ENCODE data around the gene ZIC5. TPM values are rescaled to one million over a fixed set of nuclear protein-coding genes. Genes with fewer than 3 reads are reported as not detected.
A peak's percentile ranks its signal among the peaks of the same experiment; 100 is the strongest.

Gene ZIC5
- total RNA-seq, 2 donors from 2014 or later: 0.09 to 0.45 TPM

DNA sequence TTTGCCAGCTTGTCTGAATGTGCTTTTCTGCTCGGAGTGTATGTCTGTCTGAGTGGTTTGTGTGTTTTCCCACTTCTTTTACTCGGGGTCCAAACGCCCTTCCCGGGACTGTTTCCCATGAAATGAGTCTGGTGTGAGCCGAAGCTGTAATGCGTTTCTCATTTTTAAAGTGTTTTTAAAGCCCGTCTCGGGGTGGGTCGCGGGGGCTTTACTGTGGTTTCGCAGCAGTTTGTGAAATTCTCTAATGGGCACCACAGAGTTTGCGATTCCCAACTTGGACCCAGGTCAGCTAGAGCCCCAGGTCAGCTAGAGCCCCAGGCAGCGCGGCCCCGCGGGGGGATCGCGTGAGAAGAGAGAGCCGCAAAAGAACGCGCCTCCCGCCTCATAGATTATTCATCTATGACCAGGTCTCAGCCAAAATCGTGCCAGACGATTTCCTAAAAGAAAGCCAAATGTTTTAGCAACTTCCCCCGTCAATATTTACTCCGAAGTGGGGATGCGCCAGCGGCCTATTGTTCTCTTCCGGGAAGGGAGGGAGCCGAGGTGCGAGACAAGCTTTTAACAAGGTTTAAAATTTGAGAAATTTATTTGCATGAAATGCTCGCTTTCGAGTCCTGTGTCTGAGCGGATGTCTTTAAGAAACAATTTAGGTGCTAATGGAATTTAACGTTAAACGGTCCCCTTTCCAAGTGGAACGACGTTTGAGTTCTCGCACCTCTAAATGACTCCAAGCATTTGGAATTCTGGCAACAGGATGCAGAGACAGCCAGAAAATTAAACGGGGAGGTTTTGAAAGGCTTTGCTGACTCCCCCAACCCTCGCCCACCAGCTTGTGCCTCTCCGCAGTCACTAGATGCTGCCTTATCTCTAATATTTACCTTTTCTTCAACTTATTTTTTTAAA is 12.2 kb upstream of the ZIC5 start:
- whole genome bisulfite sequencing: 8% methylated on average over 42 of the region's 42 CpGs
- Histone ChIP-seq H3K4me1 (replicated peaks) (peaks cover 11% of the 10 kb centered on the region), H3K27ac (no peak overlapping the region), H3K27me3 (replicated peaks; ENCODE audit: insufficient read depth) (peaks cover 63% of the 10 kb centered on the region), H3K36me3 (no peaks in the 10 kb centered on the region), H3K9me3 (no peaks in the 10 kb centered on the region), H3K4me3 (no peak overlapping the region)
- DNase-seq (ENCODE audit: low spot score): no peak
- no peak for TF ChIP-seq POLR2AphosphoS5 (IDR thresholded peaks at IDR 0.05)
- TF ChIP-seq POLR2A (IDR thresholded peaks at IDR 0.05): no peak
- TF ChIP-seq, protein P1, sequence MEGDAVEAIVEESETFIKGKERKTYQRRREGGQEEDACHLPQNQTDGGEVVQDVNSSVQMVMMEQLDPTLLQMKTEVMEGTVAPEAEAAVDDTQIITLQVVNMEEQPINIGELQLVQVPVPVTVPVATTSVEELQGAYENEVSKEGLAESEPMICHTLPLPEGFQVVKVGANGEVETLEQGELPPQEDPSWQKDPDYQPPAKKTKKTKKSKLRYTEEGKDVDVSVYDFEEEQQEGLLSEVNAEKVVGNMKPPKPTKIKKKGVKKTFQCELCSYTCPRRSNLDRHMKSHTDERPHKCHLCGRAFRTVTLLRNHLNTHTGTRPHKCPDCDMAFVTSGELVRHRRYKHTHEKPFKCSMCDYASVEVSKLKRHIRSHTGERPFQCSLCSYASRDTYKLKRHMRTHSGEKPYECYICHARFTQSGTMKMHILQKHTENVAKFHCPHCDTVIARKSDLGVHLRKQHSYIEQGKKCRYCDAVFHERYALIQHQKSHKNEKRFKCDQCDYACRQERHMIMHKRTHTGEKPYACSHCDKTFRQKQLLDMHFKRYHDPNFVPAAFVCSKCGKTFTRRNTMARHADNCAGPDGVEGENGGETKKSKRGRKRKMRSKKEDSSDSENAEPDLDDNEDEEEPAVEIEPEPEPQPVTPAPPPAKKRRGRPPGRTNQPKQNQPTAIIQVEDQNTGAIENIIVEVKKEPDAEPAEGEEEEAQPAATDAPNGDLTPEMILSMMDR (IDR thresholded peaks at IDR 0.05): no peak
- intact Hi-C loops (cut with DNase I): no loop called here

GRCh38 chr13:99982731-99983498 is 11.3 kb upstream of the ZIC5 start:
- WGBS: 8% methylated on average over 47 of the region's 48 CpGs
- Histone ChIP-seq H3K27ac (no peak overlapping the region), H3K27me3 (replicated peaks; ENCODE audit: insufficient read depth) (peaks cover 63% of the 10 kb centered on the region), H3K9me3 (no peaks in the 10 kb centered on the region), H3K4me1 (replicated peaks) (peaks cover 11% of the 10 kb centered on the region), H3K4me3 (no peak overlapping the region), H3K36me3 (no peaks in the 10 kb centered on the region)
- TF ChIP-seq, protein P1 (IDR thresholded peaks at IDR 0.05): no peak
- no peak for TF ChIP-seq POLR2AphosphoS5 (IDR thresholded peaks at IDR 0.05)
- TF ChIP-seq POLR2A (IDR thresholded peaks at IDR 0.05): no peak
- intact Hi-C loops (cut with DNase I): no loop called here
- DNase-seq (ENCODE audit: low spot score): no peak

DNA sequence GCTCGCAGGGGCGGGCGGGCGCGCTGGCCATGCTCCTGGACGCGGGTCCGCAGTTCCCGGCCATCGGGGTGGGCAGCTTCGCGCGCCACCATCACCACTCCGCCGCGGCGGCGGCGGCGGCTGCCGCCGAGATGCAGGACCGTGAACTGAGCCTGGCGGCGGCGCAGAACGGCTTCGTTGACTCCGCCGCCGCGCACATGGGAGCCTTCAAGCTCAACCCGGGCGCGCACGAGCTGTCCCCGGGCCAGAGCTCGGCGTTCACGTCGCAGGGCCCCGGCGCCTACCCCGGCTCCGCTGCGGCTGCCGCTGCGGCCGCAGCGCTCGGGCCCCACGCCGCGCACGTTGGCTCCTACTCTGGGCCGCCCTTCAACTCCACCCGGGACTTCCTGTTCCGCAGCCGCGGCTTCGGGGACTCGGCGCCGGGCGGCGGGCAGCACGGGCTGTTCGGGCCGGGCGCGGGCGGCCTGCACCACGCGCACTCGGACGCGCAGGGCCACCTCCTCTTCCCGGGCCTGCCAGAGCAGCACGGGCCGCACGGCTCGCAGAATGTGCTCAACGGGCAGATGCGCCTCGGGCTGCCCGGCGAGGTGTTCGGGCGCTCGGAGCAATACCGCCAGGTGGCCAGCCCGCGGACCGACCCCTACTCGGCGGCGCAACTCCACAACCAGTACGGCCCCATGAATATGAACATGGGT is 10.6 kb upstream of the ZIC5 start:
- Histone ChIP-seq H3K4me3 (peak overlapping the region; percentile 22 to 45), H3K27me3 (replicated peaks; ENCODE audit: insufficient read depth) (peaks cover 59% of the 10 kb centered on the region), H3K4me1 (replicated peaks) (peaks cover 11% of the 10 kb centered on the region), H3K36me3 (no peaks in the 10 kb centered on the region), H3K9me3 (no peaks in the 10 kb centered on the region), H3K27ac (no peak overlapping the region)
- intact Hi-C loops (cut with DNase I): no loop called here
- 1% methylated on average over 44 of the region's 98 CpGs for WGBS
- TF ChIP-seq, protein P1 (IDR thresholded peaks at IDR 0.05): no peak
- TF ChIP-seq POLR2AphosphoS5 (IDR thresholded peaks at IDR 0.05) (no peak), POLR2A (IDR thresholded peaks at IDR 0.05) (no peak)
- no peak for DNase-seq (ENCODE audit: low spot score)

GRCh38 chr13:99981735-99982035 is 10.1 kb upstream of the ZIC5 start, which contains the start of gene ZIC2:
Gene ZIC2, plus strand, starts transcription at chr13:99981784. Its CDS starts 281 bp downstream, at chr13:99982065.
- peak within 1 kb of the TSS; percentile 22 to 45 for H3K4me3 ChIP-seq
- H3K27ac ChIP-seq: no peak within 1 kb of the TSS
- no peak for DNase-seq (ENCODE audit: low spot score)
- peaks cover 57% of the 10 kb centered on the region for H3K27me3 ChIP-seq (replicated peaks; ENCODE audit: insufficient read depth)
- H3K9me3 ChIP-seq: no peaks in the 10 kb centered on the region
- 0% methylated on average over 22 of the region's 41 CpGs for WGBS
- H3K36me3 ChIP-seq: no peaks in the 10 kb centered on the region
- no peak for TF ChIP-seq POLR2AphosphoS5 (IDR thresholded peaks at IDR 0.05)
- TF ChIP-seq, protein P1 (IDR thresholded peaks at IDR 0.05): no peak
- no peak for TF ChIP-seq POLR2A (IDR thresholded peaks at IDR 0.05)
- H3K4me1 ChIP-seq (replicated peaks): peaks cover 11% of the 10 kb centered on the region
- intact Hi-C loops (cut with DNase I): no loop called here

Data from prostate gland (tissue), 2 donors.